GM12878 (cell line): ENCODE data around the gene SCGB3A2. TPM values are rescaled to one million over a fixed set of nuclear protein-coding genes. Genes with fewer than 3 reads are reported as not detected.

ENCODE experiments used
- ATAC-seq: fragments of 200-7000 bp; cut with Tn5 transposase; 3 replicates; pipeline ENCODE4 v1.9.1; 2020; ENCODE audit warnings: mild to moderate bottlenecking, moderate library complexity
- BruUV-seq: library from RNA; stranded (reverse); fragments of 400-500 nt; replicated peaks from 2 replicates; lab custom pipeline; 2021; lab: Mats Ljungman, UMichigan
- CTCF ChIA-PET: fragments of 300-600 bp; sonication (Branson Sonifier 250); formaldehyde crosslinking; extraction: SDS; loops from one replicate; lab custom pipeline; 2021; ENCODE audit warnings: inconsistent platforms; lab: Yijun Ruan, JAX
- POLR2A ChIA-PET: fragments of 350-600 bp; formaldehyde crosslinking; extraction: SDS; loops from one replicate; lab custom pipeline; 2021; ENCODE audit warnings: inconsistent platforms; lab: Charles Lee
- RAD21 ChIA-PET: fragments of 300-600 bp; sonication (Branson Sonifier 250); formaldehyde crosslinking; loops from one replicate; lab custom pipeline; 2023; ENCODE audit warnings: antibody characterized with exemption; ENCODE audit not compliant: unreplicated experiment; lab: Charles Lee
- SMC1A ChIA-PET: fragments of 300-600 bp; sonication (Branson Sonifier 250); formaldehyde crosslinking; loops from one replicate; lab custom pipeline; 2023; ENCODE audit not compliant: unreplicated experiment, uncharacterized antibody; lab: Charles Lee
- DNase-seq: peaks from one replicate; pipeline ENCODE4 v3.0.0-alpha.2; 2011; ENCODE audit warnings: low read depth, low spot score
- FAIRE-seq: peaks from 3 replicates; lab custom pipeline; 2011; peaks lifted over from hg19 to GRCh38; lab: Jason Lieb, UNC
- H2AFZ ChIP-seq: 2 replicates; pipeline ENCODE4 v1.6.0; 2011; ENCODE audit warnings: low read depth, low read length, control low read depth; ENCODE audit not compliant: control insufficient read depth
- H3K27ac ChIP-seq: 2 replicates; pipeline ENCODE4 v1.5.1; 2011; ENCODE audit warnings: control low read depth; ENCODE audit not compliant: control insufficient read depth, insufficient read depth
- H3K27me3 ChIP-seq, 2 experiments: replicated peaks in 1 of 2; 2 replicates each; pipeline versions ENCODE4 v1.6.0 to v1.6.1; 2011; ENCODE audit warnings: low read length in 1 of 2; ENCODE audit not compliant: control insufficient read depth in 2 of 2, insufficient read depth in 2 of 2
- H3K36me3 ChIP-seq, 2 experiments: 2 replicates each; pipeline ENCODE4 v1.5.1; 2011; ENCODE audit warnings: low read length in 1 of 2; ENCODE audit not compliant: control insufficient read depth in 2 of 2, insufficient read depth in 2 of 2
- H3K4me1 ChIP-seq: 2 replicates; pipeline ENCODE4 v1.6.1; 2011; ENCODE audit warnings: mild to moderate bottlenecking, low read length, moderate library complexity, mixed read lengths; ENCODE audit not compliant: control insufficient read depth, insufficient read depth
- H3K4me2 ChIP-seq: 2 replicates; pipeline ENCODE4 v1.6.0; 2011; ENCODE audit warnings: control low read depth; ENCODE audit not compliant: control insufficient read depth, insufficient read depth
- H3K4me3 ChIP-seq: fragments of 200-600 bp; sonication (generic); 2 replicates; pipeline ENCODE4 v1.5.1; 2016
- H3K79me2 ChIP-seq: 2 replicates; pipeline ENCODE4 v1.6.0; 2011; ENCODE audit warnings: low read length; ENCODE audit not compliant: control insufficient read depth, insufficient read depth
- H3K9ac ChIP-seq: 2 replicates; pipeline ENCODE4 v1.8.0; 2011; ENCODE audit warnings: low read length, control low read depth, mixed read lengths; ENCODE audit not compliant: control insufficient read depth, insufficient read depth
- H3K9me3 ChIP-seq: replicated peaks from 3 replicates; pipeline ENCODE4 v1.5.1; 2011; ENCODE audit warnings: mild to moderate bottlenecking, low read length; ENCODE audit not compliant: control insufficient read depth, insufficient read depth
- H4K20me1 ChIP-seq: 2 replicates; pipeline ENCODE4 v1.6.0; 2011; ENCODE audit not compliant: control insufficient read depth, insufficient read depth
- BCLAF1 ChIP-seq: fragments of 450-650 bp; IDR thresholded peaks from 2 replicates; pipeline ENCODE4 v1.6.1; 2017; ENCODE audit warnings: antibody characterized with exemption, mild to moderate bottlenecking, moderate library complexity
- CBFB ChIP-seq: IDR thresholded peaks from 2 replicates; pipeline ENCODE4 v1.6.1; 2016; ENCODE audit warnings: antibody characterized with exemption, low read depth
- CHD2 ChIP-seq: IDR thresholded peaks from 2 replicates; pipeline ENCODE4 v1.6.1; 2011; ENCODE audit warnings: low read depth, low read length, improper control_type of control experiment, borderline replicate concordance
- CREM ChIP-seq: IDR thresholded peaks from 2 replicates; pipeline ENCODE4 v1.6.1; 2014; ENCODE audit warnings: antibody characterized with exemption, low read depth
- JUNB ChIP-seq: IDR thresholded peaks from 2 replicates; pipeline ENCODE4 v1.6.1; 2016; ENCODE audit warnings: antibody characterized with exemption, mild to moderate bottlenecking
- YBX1 ChIP-seq: fragments of 450-650 bp; IDR thresholded peaks from 2 replicates; pipeline ENCODE4 v1.6.1; 2016; ENCODE audit warnings: antibody characterized with exemption
- ZBTB40 ChIP-seq: fragments of 450-650 bp; IDR thresholded peaks from 2 replicates; pipeline ENCODE4 v1.6.1; 2016; ENCODE audit warnings: mild to moderate bottlenecking, moderate library complexity, borderline replicate concordance
- ZNF274 ChIP-seq: IDR thresholded peaks from one replicate; pipeline ENCODE4 v1.8.0; 2011; ENCODE audit not compliant: insufficient read length, insufficient read depth
- WGBS: methylation state at CpG from one replicate; pipeline ENCODE4 v1.1.6; 2016; ENCODE audit warnings: low lambda C conversion rate; ENCODE audit not compliant: insufficient replicate concordance, insufficient coverage; ENCODE audit errors: missing lambda C conversion rate; 5-methylcytosine and 5-hydroxymethylcytosine counted together
- in situ Hi-C: fragments of 300-500 bp; cut with MboI; formaldehyde crosslinking; loops from 9 replicates; pipeline ENCODE4 v1.14.3; 2018; ENCODE audit warnings: mixed read lengths
- intact Hi-C: fragments of 100-400 bp; cut with micrococcal nuclease; formaldehyde crosslinking; loops from one replicate; pipeline ENCODE4 v1.14.2; 2022; ENCODE audit not compliant: unreplicated experiment
- polyA plus RNA-seq, 11 experiments: library from polyadenylated mRNA; depleted of rRNA in 4 of 11; unstranded in 6 of 11; stranded (reverse) in 5 of 11; fragments of >200 nt; fragmentation: Nextera tagmentation in 4 of 11; fragmentation: Illumina TruSeq in 1 of 11; extraction: Ambion mirVana in 4 of 11; extraction: Trizol in 1 of 11; gene quantifications; 1 replicate in 1 of 11; 2 replicates in 10 of 11; pipeline versions ENCODE4 v1.2.1 to v1.2.3, GENCODE V29; 2011 to 2016; ENCODE audit warnings: inconsistent platforms in 2 of 11, missing spikeins in 2 of 11, low read depth in 1 of 11
- total RNA-seq, 4 experiments: library from RNA; depleted of rRNA in 3 of 4; stranded (reverse); fragments of >200 nt in 3 of 4; fragmentation: Illumina TruSeq in 1 of 4; extraction: Trizol in 1 of 4; gene quantifications; 2 replicates each; pipeline versions ENCODE4 v1.2.1 to v1.2.3, GENCODE V29; 2013 to 2021
- TF ChIP-seq, protein P1 (sequence below): fragments of 450-650 bp; IDR thresholded peaks from 2 replicates; pipeline ENCODE4 v1.6.1; 2017; ENCODE audit warnings: low read depth, mild to moderate bottlenecking, moderate library complexity

The SCGB3A2 gene
- total and polyA plus RNA-seq, 10 of the 15 experiments (the other 5 are each of a cell fraction or from before 2014, with no cell fraction given) = 0.24 TPM; not detected in 9

DNA sequence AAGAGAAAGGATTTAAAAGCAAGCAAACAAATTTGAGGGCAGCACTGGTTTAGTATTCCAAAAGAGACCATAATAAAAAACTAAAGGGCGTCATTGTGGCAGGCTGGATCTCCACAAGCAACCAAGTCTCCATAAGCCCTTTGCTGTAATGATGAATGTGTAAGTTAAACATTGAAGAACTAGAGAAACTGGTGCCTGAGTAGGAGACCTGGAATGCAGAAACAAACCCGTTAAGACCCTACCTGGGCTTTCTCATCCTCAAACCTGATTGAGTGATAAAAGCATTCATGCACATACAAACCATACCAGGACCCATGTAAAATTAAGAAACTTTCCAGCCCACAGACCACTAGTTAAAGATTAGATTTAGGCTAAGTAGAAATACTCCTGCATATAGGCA, 1.9 kb upstream of the SCGB3A2 start (continued):
- TF ChIP-seq ZBTB40 (no peak), ZNF274 (no peak), CHD2 (no peak)

DNA sequence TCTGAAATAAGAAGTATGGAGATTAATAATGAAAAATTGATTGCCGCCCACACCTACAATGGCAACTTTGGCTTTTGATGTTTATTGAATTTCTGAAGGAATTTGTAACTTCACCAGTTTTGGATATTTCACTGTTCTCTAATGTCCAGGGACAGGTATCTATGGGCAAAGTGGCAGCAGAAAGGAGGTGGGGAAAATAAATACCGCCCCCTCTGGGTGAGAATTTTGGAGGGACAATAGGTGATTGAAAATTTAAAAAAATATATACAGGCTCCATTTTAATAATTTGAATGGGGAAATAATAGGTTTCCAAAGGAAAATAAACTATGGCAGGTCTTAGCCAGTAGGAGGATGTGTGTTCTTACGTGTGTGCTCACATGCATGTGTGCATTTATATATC, 1.3 kb downstream of the SCGB3A2 start:
- Histone ChIP-seq H3K9me3 (no peaks in the 10 kb centered on the region), H3K36me3 (no peaks in the 10 kb centered on the region), H3K9ac (no peak overlapping the region), H4K20me1 (no peaks in the 10 kb centered on the region), H3K79me2 (no peaks in the 10 kb centered on the region)
- TF ChIP-seq, protein P1, sequence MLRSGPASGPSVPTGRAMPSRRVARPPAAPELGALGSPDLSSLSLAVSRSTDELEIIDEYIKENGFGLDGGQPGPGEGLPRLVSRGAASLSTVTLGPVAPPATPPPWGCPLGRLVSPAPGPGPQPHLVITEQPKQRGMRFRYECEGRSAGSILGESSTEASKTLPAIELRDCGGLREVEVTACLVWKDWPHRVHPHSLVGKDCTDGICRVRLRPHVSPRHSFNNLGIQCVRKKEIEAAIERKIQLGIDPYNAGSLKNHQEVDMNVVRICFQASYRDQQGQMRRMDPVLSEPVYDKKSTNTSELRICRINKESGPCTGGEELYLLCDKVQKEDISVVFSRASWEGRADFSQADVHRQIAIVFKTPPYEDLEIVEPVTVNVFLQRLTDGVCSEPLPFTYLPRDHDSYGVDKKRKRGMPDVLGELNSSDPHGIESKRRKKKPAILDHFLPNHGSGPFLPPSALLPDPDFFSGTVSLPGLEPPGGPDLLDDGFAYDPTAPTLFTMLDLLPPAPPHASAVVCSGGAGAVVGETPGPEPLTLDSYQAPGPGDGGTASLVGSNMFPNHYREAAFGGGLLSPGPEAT = no peak
- no peak for TF ChIP-seq YBX1
- no peak for TF ChIP-seq JUNB
- no peak for TF ChIP-seq BCLAF1
- TF ChIP-seq CBFB = no peak
- TF ChIP-seq CREM = no peak
- TF ChIP-seq, all 136 proteins: peak for 0
- Histone ChIP-seq H2AFZ (no peak overlapping the region), H3K4me1 (no peaks in the 10 kb centered on the region), H3K4me3 (no peak overlapping the region), H3K27me3 (peaks cover 0 to 3% of the 10 kb centered on the region in 2 experiments; a peak in 1 of 4 replicates), H3K27ac (no peak overlapping the region), H3K4me2 (no peak overlapping the region)
- POLR2A ChIA-PET = no interaction called here
- RAD21 ChIA-PET = no interaction called here
- FAIRE-seq (no peak), ATAC-seq (no peak), DNase-seq (no peak)
- intact Hi-C loops (no loop called here), in situ Hi-C loops (no loop called here)
- SMC1A ChIA-PET = no interaction called here
- CTCF ChIA-PET = interaction anchor here (0.7 kb wide), 1 partner anchor 67 kb away, joined by 3 read pairs; no protein-coding TSS in a partner anchor
- WGBS = 45% methylated on average over 3 of the region's 3 CpGs
- no TSS peak for BruUV-seq
